RWPE2 (cell line): ENCODE data around the gene FUBP3.
"Not testable (repeated sequence)": the region's sequence is repeated elsewhere in the genome, so short reads cannot be mapped to it uniquely, and the experiment has no call there.

Source experiments
- ATAC-seq: fragments of 200-7000 bp; cut with Tn5 transposase; 3 replicates; pipeline ENCODE4 v1.9.1; 2021; ENCODE audit warnings: low read depth
- DNase-seq: peaks from one replicate; pipeline ENCODE4 v3.0.0-alpha.2; 2020; ENCODE audit warnings: low spot score
- H3K27ac ChIP-seq: fragments of 450-650 bp; 2 replicates; pipeline ENCODE4 v1.5.1; 2017; ENCODE audit warnings: mild to moderate bottlenecking; ENCODE audit not compliant: poor library complexity, severe bottlenecking
- H3K27me3 ChIP-seq: fragments of 250-450 bp; sonication (Bioruptor Pico); 2 replicates; pipeline ENCODE4 v1.5.1; 2021; ENCODE audit warnings: mild to moderate bottlenecking, moderate library complexity; ENCODE audit not compliant: insufficient read depth, poor library complexity, severe bottlenecking
- H3K36me3 ChIP-seq: fragments of 250-450 bp; sonication (Bioruptor Pico); 2 replicates; pipeline ENCODE4 v1.5.1; 2020; ENCODE audit warnings: low read depth, mild to moderate bottlenecking, moderate library complexity
- H3K4me1 ChIP-seq: fragments of 250-450 bp; sonication (Bioruptor Pico); 2 replicates; pipeline ENCODE4 v1.5.1; 2021; ENCODE audit warnings: mild to moderate bottlenecking, moderate library complexity; ENCODE audit not compliant: insufficient read depth, poor library complexity, severe bottlenecking
- H3K4me3 ChIP-seq: fragments of 250-450 bp; sonication (Bioruptor Pico); 2 replicates; pipeline ENCODE4 v1.5.1; 2021; ENCODE audit warnings: mild to moderate bottlenecking, moderate library complexity; ENCODE audit not compliant: severe bottlenecking
- H3K9me3 ChIP-seq: fragments of 250-450 bp; sonication (Bioruptor Pico); 2 replicates; pipeline ENCODE4 v1.5.1; 2021; ENCODE audit warnings: mild to moderate bottlenecking, moderate library complexity; ENCODE audit not compliant: severe bottlenecking
- TF ChIP-seq, protein P1 (sequence below): fragments of 450-650 bp; IDR thresholded peaks from one replicate; pipeline ENCODE4 v1.5.1; 2017; ENCODE audit warnings: mild to moderate bottlenecking, moderate library complexity; ENCODE audit not compliant: poor library complexity, severe bottlenecking

The FUBP3 gene

DNA sequence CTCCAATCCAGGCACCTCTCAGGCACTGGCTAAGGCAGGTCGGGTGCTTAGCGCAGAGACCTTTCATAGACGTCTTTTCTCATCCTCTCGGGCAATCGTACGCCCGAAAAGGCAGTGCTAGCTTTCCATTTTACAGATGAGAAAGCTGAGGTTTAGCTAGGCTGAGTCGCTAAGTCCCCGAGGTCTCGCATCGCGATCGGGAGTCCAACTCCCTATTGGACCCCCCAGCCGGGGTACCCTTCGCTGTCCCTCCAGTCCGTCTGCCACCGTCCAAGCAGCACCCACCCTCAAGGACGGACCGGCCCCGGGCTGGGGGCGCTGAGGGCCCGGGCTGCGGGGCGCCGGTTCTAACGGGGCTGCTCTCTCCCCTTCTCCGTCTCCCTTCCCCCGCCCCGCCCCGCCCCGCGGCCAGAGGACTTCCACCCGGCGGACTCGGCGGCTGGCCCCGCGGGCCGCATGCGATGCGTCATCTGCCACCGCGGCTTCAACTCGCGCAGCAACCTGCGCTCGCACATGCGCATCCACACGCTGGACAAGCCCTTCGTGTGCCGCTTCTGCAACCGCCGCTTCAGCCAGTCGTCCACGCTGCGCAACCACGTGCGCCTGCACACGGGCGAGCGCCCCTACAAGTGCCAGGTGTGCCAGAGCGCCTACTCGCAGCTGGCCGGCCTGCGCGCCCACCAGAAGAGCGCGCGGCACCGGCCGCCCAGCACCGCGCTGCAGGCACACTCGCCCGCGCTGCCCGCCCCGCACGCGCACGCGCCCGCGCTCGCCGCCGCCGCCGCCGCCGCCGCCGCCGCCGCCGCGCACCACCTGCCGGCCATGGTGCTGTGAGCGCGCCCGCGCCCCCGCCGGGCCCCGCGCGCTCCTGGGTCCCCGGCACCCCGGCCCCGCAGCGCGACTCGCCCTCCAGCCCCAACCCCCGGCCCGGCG is 101.7 kb downstream of the FUBP3 start:
- H3K27me3 ChIP-seq: no peaks in the 10 kb centered on the region
- H3K4me1 ChIP-seq: no peaks in the 10 kb centered on the region
- DNase-seq: peak; percentile 89
- TF ChIP-seq, protein P1, sequence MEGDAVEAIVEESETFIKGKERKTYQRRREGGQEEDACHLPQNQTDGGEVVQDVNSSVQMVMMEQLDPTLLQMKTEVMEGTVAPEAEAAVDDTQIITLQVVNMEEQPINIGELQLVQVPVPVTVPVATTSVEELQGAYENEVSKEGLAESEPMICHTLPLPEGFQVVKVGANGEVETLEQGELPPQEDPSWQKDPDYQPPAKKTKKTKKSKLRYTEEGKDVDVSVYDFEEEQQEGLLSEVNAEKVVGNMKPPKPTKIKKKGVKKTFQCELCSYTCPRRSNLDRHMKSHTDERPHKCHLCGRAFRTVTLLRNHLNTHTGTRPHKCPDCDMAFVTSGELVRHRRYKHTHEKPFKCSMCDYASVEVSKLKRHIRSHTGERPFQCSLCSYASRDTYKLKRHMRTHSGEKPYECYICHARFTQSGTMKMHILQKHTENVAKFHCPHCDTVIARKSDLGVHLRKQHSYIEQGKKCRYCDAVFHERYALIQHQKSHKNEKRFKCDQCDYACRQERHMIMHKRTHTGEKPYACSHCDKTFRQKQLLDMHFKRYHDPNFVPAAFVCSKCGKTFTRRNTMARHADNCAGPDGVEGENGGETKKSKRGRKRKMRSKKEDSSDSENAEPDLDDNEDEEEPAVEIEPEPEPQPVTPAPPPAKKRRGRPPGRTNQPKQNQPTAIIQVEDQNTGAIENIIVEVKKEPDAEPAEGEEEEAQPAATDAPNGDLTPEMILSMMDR: no peak
- peak overlapping the region; percentile 38 for H3K4me3 ChIP-seq
- H3K27ac ChIP-seq: no peak overlapping the region
- H3K36me3 ChIP-seq: no peaks in the 10 kb centered on the region
- no peaks in the 10 kb centered on the region for H3K9me3 ChIP-seq
- ATAC-seq: peak; percentile 71

DNA sequence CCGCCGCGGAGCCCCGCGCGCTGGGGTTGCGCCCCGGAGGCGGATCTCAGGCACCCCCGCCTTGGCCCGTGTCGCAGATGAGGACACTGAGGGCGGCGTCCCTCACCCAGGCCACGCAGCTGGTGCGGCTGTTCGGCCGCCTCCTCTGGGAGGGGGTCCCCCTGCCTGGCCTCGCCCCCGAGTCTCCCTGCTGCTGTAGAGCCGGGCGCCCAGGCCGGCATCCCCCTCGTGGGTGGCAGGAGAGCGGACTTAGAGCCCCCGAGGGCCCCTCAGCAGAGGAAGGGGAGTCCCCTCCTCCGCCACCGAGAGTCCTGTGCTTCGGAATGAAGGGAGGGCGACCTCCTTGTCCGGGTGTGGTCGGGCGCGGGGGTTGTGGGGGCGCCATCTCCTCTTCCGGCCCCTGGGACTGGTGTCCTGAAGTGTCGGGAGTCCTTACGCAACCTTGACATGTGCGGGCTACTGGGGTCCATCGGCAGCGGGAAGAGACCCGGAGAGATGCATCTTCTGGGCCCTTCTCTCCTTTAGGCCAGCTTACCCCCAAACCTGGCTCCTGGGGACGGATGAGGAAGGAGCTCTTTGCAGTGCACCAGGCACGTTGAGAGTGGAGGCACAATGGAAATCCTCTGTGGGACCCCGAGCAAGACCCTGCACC is 102.5 kb downstream of the FUBP3 start:
- Histone ChIP-seq H3K4me3 (peak overlapping the region; percentile 38), H3K9me3 (no peaks in the 10 kb centered on the region), H3K27me3 (no peaks in the 10 kb centered on the region), H3K4me1 (no peaks in the 10 kb centered on the region), H3K27ac (no peak overlapping the region), H3K36me3 (no peaks in the 10 kb centered on the region)
- no peak for DNase-seq
- TF ChIP-seq, protein P1: no peak
- ATAC-seq: peak; percentile 30

DNA sequence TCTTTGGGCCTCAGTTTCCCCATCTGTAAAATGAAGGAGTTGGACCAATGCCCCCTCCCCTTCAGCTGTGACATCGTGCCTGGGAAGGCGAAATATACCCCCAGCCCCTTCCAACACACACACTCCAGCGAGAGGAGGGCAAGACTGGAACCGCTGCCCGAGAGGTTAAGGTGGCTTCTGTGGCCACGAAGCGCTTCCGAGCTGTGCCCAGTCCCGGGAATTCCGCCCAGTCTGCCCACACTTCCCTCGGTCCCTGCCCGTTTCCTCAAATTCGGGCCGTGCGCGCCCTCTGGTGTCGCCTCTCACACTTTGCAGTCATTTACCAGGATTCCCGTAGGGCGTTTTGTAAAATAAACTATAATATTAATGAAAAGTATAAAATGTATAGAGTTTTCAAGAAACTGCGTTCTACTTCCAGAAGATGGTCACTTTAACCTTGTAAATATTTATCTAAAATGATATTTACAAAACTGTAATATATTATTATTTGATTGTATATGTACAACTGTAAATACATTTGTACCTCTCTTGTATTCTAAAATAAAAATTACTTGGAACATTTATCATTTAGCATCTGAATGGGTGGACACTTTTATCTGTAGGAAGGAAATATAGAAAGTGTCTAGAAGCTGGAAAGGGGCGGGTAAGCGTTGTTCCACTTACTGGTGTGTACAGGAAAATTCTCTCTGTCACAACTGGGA is 103.2 kb downstream of the FUBP3 start:
- H3K9me3 ChIP-seq: no peaks in the 10 kb centered on the region
- no peaks in the 10 kb centered on the region for H3K4me1 ChIP-seq
- DNase-seq (no peak), ATAC-seq (peak; percentile 71)
- H3K27me3 ChIP-seq: no peaks in the 10 kb centered on the region
- H3K36me3 ChIP-seq: no peaks in the 10 kb centered on the region
- H3K27ac ChIP-seq: no peak overlapping the region
- H3K4me3 ChIP-seq: peak overlapping the region; percentile 38
- TF ChIP-seq, protein P1: peak; percentile 95

DNA sequence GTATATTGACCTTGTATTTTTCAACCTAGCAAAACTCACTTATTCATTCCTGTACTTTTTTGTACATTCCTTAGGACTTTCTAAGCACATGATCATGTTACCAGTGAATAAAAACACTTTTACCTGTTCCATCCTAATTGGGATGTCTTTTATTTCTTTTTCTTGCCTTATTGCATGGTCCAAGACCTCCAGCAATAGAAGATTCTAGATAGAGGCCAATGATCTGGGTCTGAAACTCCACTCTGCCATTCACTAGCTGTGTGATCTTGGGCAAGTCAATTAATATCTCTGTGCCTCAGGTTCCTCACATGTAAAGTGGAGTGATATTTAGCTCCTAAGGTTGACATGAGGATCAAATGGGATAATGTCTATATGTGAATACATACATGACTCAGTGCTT is 105.7 kb downstream of the FUBP3 start:
- no peaks in the 10 kb centered on the region for H3K4me1 ChIP-seq
- H3K9me3 ChIP-seq: no peaks in the 10 kb centered on the region
- ATAC-seq: no peak
- no peak overlapping the region for H3K4me3 ChIP-seq
- TF ChIP-seq, protein P1: no peak
- H3K27me3 ChIP-seq: no peaks in the 10 kb centered on the region
- no peak for DNase-seq
- H3K36me3 ChIP-seq: no peaks in the 10 kb centered on the region
- H3K27ac ChIP-seq: no peak overlapping the region

DNA sequence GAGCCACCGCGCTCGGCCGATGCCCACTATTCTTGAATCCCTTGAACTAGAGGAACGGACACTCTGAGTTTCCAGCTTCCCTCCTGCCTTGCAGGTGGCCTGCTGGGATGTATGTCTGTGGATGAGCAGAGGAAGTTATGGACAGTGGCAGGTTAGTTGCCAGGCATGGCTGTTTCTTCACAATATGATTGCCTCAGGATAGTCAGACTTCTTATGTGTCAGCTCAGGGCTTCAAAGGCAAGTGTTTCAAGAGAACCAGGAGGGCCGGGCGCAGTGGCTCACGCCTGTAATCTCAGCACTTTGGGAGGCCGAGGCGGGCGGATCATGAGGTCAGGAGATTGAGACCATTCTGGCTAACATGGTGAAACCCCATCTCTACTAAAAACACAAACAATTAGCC is 106.6 kb downstream of the FUBP3 start:
- H3K27me3 ChIP-seq, H3K36me3 ChIP-seq, ATAC-seq, H3K4me1 ChIP-seq, H3K9me3 ChIP-seq, DNase-seq, H3K4me3 ChIP-seq, H3K27ac ChIP-seq: not testable (repeated sequence)
